ENCODE data around the gene ZBED6. TPM values are rescaled to one million over a fixed set of nuclear protein-coding genes. Genes with fewer than 3 reads are reported as not detected.

The ZBED6 gene
- total RNA-seq, 1 experiment from 2014 or later: 13.1 TPM

DNA sequence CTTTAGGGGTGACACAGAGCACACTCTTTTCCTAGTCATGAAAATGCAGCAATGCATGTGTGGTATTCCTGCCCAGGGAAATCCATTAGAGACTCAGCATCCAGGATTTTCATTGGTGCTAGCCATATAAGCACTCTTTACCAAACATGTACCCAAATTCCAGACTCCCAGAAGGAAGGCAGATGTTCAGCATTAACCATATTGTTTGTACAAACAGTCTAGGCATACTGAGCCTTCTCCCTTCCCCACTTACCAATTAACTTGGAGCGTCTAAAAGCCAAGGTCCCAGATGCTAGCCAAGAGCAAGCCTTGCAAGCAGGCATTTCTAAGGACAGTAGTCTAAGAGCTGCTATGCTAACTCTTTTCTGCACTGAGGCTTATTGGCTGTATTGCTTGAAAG lies 27.9 kb downstream of the ZBED6 start:
- TF ChIP-seq, protein P1, sequence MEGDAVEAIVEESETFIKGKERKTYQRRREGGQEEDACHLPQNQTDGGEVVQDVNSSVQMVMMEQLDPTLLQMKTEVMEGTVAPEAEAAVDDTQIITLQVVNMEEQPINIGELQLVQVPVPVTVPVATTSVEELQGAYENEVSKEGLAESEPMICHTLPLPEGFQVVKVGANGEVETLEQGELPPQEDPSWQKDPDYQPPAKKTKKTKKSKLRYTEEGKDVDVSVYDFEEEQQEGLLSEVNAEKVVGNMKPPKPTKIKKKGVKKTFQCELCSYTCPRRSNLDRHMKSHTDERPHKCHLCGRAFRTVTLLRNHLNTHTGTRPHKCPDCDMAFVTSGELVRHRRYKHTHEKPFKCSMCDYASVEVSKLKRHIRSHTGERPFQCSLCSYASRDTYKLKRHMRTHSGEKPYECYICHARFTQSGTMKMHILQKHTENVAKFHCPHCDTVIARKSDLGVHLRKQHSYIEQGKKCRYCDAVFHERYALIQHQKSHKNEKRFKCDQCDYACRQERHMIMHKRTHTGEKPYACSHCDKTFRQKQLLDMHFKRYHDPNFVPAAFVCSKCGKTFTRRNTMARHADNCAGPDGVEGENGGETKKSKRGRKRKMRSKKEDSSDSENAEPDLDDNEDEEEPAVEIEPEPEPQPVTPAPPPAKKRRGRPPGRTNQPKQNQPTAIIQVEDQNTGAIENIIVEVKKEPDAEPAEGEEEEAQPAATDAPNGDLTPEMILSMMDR (conservative IDR thresholded peaks at IDR 0.05): no peak
- H2BK120ac ChIP-seq (ENCODE audit: low read depth, low read length, poor library complexity, severe bottlenecking): no peak overlapping the region
- Mint-ChIP-seq H3K9me3 (no peaks in the 10 kb centered on the region), H3K4me1 (peaks cover under 1% of the 10 kb centered on the region in 2 experiments; a peak in 2 of 4 replicates), H3K4me3 (no peak overlapping the region), H3K36me3 (ENCODE audit: insufficient read depth in 1 of 3, low read depth in 3 of 3) (peaks cover 39 to 73% (median 70%) of the 10 kb centered on the region in 3 experiments), H3K27ac (no peak overlapping the region), H3K27me3 (ENCODE audit: low read depth) (no peaks in the 10 kb centered on the region)
- H2AFZ ChIP-seq (ENCODE audit: low read length): no peak overlapping the region
- H2BK20ac ChIP-seq (ENCODE audit: low read depth, low read length, poor library complexity, severe bottlenecking): no peak overlapping the region
- no peak overlapping the region for H3K4ac ChIP-seq (ENCODE audit: low read depth, low read length)
- H4K91ac ChIP-seq (ENCODE audit: insufficient read length, low read depth, low read length): no peak overlapping the region
- WGBS (ENCODE audit: extremely low coverage, insufficient read length, low lambda C conversion rate): no CpG with 5 or more reads among the region's 1 CpG
- H3K27ac ChIP-seq (ENCODE audit: insufficient read length, low read depth, low read length): no peak overlapping the region
- no peak overlapping the region for H2BK12ac ChIP-seq (ENCODE audit: insufficient read length, low read depth, low read length)
- H3K79me2 ChIP-seq (ENCODE audit: insufficient read depth, low read length): no peaks in the 10 kb centered on the region; the same call in 1 of the 2 replicates
- no peak overlapping the region for H3K23ac ChIP-seq (ENCODE audit: insufficient read length, low read depth, low read length)
- no peaks in the 10 kb centered on the region for H4K20me1 ChIP-seq (ENCODE audit: control insufficient read depth, insufficient read depth, insufficient read length)
- H3K9me3 ChIP-seq (ENCODE audit: control insufficient read depth, low read depth, low read length): no peaks in the 10 kb centered on the region
- H3K23me2 ChIP-seq (ENCODE audit: insufficient read length, low read depth, low read length, poor library complexity, severe bottlenecking): no peaks in the 10 kb centered on the region
- no peak overlapping the region for H3K9ac ChIP-seq (ENCODE audit: extremely low read depth, insufficient read length, low read length)
- no peak overlapping the region for H3K14ac ChIP-seq (ENCODE audit: insufficient read depth, low read length)
- DNase-seq: no peak
- no peak overlapping the region for H2BK15ac ChIP-seq (ENCODE audit: low read depth, low read length)
- no peak overlapping the region for H3T11ph ChIP-seq (ENCODE audit: low read length)
- H3K4me1 ChIP-seq (ENCODE audit: insufficient read depth, low read length): no peaks in the 10 kb centered on the region
- H3K4me2 ChIP-seq (ENCODE audit: insufficient read depth, insufficient read length, low read length): no peak overlapping the region
- no peak overlapping the region for H4K5ac ChIP-seq (ENCODE audit: insufficient read length, low read depth, low read length)
- H3K27me3 ChIP-seq (ENCODE audit: insufficient read depth, low read length): no peaks in the 10 kb centered on the region
- H2AK5ac ChIP-seq (ENCODE audit: insufficient read length, low read length): no peak overlapping the region
- H3K79me1 ChIP-seq (ENCODE audit: insufficient read depth, low read depth, low read length, poor library complexity, severe bottlenecking): peaks cover 2% of the 10 kb centered on the region
- H4K8ac ChIP-seq (replicated peaks; ENCODE audit: insufficient read length, low read depth, low read length): no peak overlapping the region
- H3K18ac ChIP-seq (ENCODE audit: insufficient read length, low read depth, low read length): no peak overlapping the region
- no peak overlapping the region for H2BK5ac ChIP-seq (ENCODE audit: insufficient read length, low read length)
- no peak overlapping the region for H3K56ac ChIP-seq (ENCODE audit: insufficient read length, low read depth, low read length)

All from H9 (cell line).